ENCODE results near the gene DLEC1.
"Not testable (repeated sequence)": the region's sequence is repeated elsewhere in the genome, so short reads cannot be mapped to it uniquely, and the experiment has no call there.

The DLEC1 gene

DNA sequence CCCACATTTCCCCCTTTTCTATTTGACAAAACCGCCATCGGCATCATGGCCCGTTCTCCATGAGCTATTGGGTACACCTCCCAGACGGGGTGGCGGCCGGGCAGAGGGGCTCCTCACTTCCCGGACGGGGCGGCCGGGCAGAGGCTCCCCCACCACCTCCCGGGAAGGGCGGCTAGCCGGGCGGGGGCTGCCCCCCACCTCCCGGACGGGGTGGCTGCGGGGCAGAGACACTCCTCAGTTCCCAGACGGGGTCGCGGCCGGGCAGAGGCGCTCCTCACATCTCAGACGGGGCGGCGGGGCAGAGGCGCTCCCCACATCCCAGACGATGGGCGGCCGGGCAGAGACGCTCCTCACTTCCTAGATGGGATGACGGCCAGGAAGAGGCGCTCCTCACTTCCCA lies 25.4 kb downstream of the DLEC1 start:
- H3K4me1 ChIP-seq (ENCODE audit: control insufficient read depth in 2 of 2, insufficient read depth in 1 of 2, low read depth in 1 of 2, low read length in 2 of 2); H3K14ac ChIP-seq (ENCODE audit: low read length); H3K79me1 ChIP-seq (ENCODE audit: low read depth, low read length); H3K27ac ChIP-seq (replicated peaks; ENCODE audit: low read length); H2AFZ ChIP-seq (ENCODE audit: low read length); H3K9me3 ChIP-seq (replicated peaks in 1 of 2; ENCODE audit: control insufficient read depth in 2 of 2, insufficient read depth in 1 of 2, low read depth in 1 of 2, low read length in 2 of 2); H3K4ac ChIP-seq (ENCODE audit: low read length); H2AK5ac ChIP-seq (ENCODE audit: low read depth, low read length); H2BK15ac ChIP-seq (ENCODE audit: low read length); H4K8ac ChIP-seq (ENCODE audit: low read depth, low read length); H2BK5ac ChIP-seq (ENCODE audit: low read length); H3K23ac ChIP-seq (ENCODE audit: low read depth, low read length, poor library complexity); DNase-seq (ENCODE audit: low spot score); H3K4me3 ChIP-seq (ENCODE audit: low read length in 2 of 2); H3K4me2 ChIP-seq (ENCODE audit: insufficient read depth, low read length, poor library complexity, severe bottlenecking); H2BK12ac ChIP-seq (ENCODE audit: low read length); H4K91ac ChIP-seq (ENCODE audit: low read depth, low read length, poor library complexity); H3K9ac ChIP-seq (ENCODE audit: low read depth, low read length, poor library complexity); H3K18ac ChIP-seq (ENCODE audit: low read length); H3K36me3 ChIP-seq (replicated peaks in 1 of 2; ENCODE audit: control insufficient read depth in 2 of 2, insufficient read depth in 2 of 2, low read length in 2 of 2); H2BK120ac ChIP-seq (ENCODE audit: low read depth, low read length): not testable (repeated sequence)
- no CpG with 5 or more reads among the region's 32 CpGs for WGBS, 2 donors (ENCODE audit: extremely low coverage in 2 of 2, insufficient read length in 2 of 2, insufficient replicate concordance in 1 of 2)
- H3K27me3 ChIP-seq (ENCODE audit: control insufficient read depth in 3 of 3, insufficient read depth in 3 of 3, low read depth in 1 of 3, low read length in 3 of 3) = peaks cover 0 to 13% (median 0%) of the 10 kb centered on the region in 3 experiments

DNA sequence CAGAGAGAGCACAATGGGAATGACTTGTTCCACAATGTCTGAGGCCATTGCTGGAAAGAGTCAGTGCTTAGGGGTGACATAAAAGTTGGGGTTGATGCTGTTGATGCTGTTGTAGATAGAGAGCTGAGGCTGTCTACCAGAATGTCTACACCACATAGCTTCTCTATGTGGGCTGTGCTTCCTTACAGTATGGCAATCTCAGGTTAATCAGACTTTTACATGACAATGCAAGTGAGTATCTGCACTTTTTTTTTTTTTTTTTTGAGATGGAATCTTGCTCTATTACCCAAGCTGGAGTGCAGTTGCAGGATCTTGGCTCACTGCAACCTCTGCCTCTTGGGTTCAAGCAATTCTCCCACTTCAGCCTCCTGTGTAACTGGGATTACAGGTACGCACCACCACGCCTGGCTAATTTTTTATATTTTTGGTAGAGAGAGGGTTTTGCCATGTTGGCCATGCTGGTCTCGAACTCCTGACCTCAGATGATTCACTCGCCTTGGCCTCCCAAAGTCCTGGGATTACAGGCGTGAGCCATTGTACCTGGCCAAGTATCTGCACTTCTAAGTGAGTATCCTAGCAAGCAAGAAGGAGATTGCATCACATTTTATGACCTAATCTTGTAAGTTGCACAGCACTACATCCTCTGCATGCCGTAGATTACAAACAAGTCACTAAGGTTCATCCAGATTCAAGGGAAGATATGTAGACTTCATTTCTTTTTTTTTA lies 28.7 kb downstream of the DLEC1 start:
- Histone ChIP-seq H3K23ac (ENCODE audit: low read depth, low read length, poor library complexity) (no peak overlapping the region), H2BK120ac (ENCODE audit: low read depth, low read length) (no peak overlapping the region), H3K4me1 (ENCODE audit: control insufficient read depth in 2 of 2, insufficient read depth in 1 of 2, low read depth in 1 of 2, low read length in 2 of 2) (peaks cover 0 to 1% of the 10 kb centered on the region in 2 donors), H3K9me3 (replicated peaks in 1 of 2; ENCODE audit: control insufficient read depth in 2 of 2, insufficient read depth in 1 of 2, low read depth in 1 of 2, low read length in 2 of 2) (peaks cover 0 to 2% of the 10 kb centered on the region in 2 donors), H3K14ac (ENCODE audit: low read length) (no peak overlapping the region), H3K4me3 (ENCODE audit: low read length in 2 of 2) (no peak overlapping the region), H2AFZ (ENCODE audit: low read length) (no peak overlapping the region), H3K18ac (ENCODE audit: low read length) (no peak overlapping the region), H4K8ac (ENCODE audit: low read depth, low read length) (no peak overlapping the region), H3K27ac (replicated peaks; ENCODE audit: low read length) (no peak overlapping the region), H2BK15ac (ENCODE audit: low read length) (no peak overlapping the region), H2AK5ac (ENCODE audit: low read depth, low read length) (no peak overlapping the region), H3K36me3 (replicated peaks in 1 of 2; ENCODE audit: control insufficient read depth in 2 of 2, insufficient read depth in 2 of 2, low read length in 2 of 2) (no peaks in the 10 kb centered on the region), H3K27me3 (ENCODE audit: control insufficient read depth in 3 of 3, insufficient read depth in 3 of 3, low read depth in 1 of 3, low read length in 3 of 3) (peaks cover 0 to 15% (median 0%) of the 10 kb centered on the region in 3 experiments), H2BK5ac (ENCODE audit: low read length) (no peak overlapping the region), H4K91ac (ENCODE audit: low read depth, low read length, poor library complexity) (no peak overlapping the region), H3K4me2 (ENCODE audit: insufficient read depth, low read length, poor library complexity, severe bottlenecking) (no peak overlapping the region), H3K9ac (ENCODE audit: low read depth, low read length, poor library complexity) (no peak overlapping the region), H3K79me1 (ENCODE audit: low read depth, low read length) (no peaks in the 10 kb centered on the region), H2BK12ac (ENCODE audit: low read length) (no peak overlapping the region), H3K4ac (ENCODE audit: low read length) (no peak overlapping the region)
- DNase-seq (ENCODE audit: low spot score) = no peak
- no CpG with 5 or more reads among the region's 6 CpGs for WGBS, 2 donors (ENCODE audit: extremely low coverage in 2 of 2, insufficient read length in 2 of 2, insufficient replicate concordance in 1 of 2)

DNA sequence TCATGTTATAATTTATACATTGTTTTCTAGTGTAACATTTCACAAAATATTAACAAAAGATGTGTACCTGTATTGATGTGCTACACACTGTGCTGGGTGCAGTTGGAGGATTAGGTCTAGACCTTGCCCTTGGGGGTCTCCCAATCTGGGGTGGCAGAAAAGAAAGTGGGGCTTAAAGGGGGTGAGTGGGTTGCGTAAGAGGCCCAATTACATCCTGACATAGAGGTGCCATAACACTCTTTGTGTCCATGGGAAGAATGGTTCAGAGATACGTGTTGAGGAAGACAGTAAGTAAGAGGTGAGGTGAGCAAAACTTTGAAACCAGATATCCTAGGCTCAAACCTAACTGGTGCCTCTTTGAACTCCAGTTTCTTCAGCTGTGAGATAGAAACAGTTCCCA lies 31.0 kb downstream of the DLEC1 start:
- WGBS, 2 donors (ENCODE audit: extremely low coverage in 2 of 2, insufficient read length in 2 of 2, insufficient replicate concordance in 1 of 2) = no CpG with 5 or more reads among the region's 2 CpGs

GRCh38 chr3:38077073-38077472 lies 38.1 kb downstream of the DLEC1 start:
- not testable (repeated sequence) for H3K4me1 ChIP-seq (ENCODE audit: control insufficient read depth in 2 of 2, insufficient read depth in 1 of 2, low read depth in 1 of 2, low read length in 2 of 2); H3K18ac ChIP-seq (ENCODE audit: low read length); H3K27me3 ChIP-seq (ENCODE audit: control insufficient read depth in 3 of 3, insufficient read depth in 3 of 3, low read depth in 1 of 3, low read length in 3 of 3); H3K4ac ChIP-seq (ENCODE audit: low read length); H3K9me3 ChIP-seq (replicated peaks in 1 of 2; ENCODE audit: control insufficient read depth in 2 of 2, insufficient read depth in 1 of 2, low read depth in 1 of 2, low read length in 2 of 2); H3K4me2 ChIP-seq (ENCODE audit: insufficient read depth, low read length, poor library complexity, severe bottlenecking); DNase-seq (ENCODE audit: low spot score); H2AFZ ChIP-seq (ENCODE audit: low read length); H2BK12ac ChIP-seq (ENCODE audit: low read length); H3K36me3 ChIP-seq (replicated peaks in 1 of 2; ENCODE audit: control insufficient read depth in 2 of 2, insufficient read depth in 2 of 2, low read length in 2 of 2); H2BK5ac ChIP-seq (ENCODE audit: low read length); H2BK15ac ChIP-seq (ENCODE audit: low read length); H2AK5ac ChIP-seq (ENCODE audit: low read depth, low read length); H3K4me3 ChIP-seq (ENCODE audit: low read length in 2 of 2); H3K14ac ChIP-seq (ENCODE audit: low read length); H3K9ac ChIP-seq (ENCODE audit: low read depth, low read length, poor library complexity); H3K79me1 ChIP-seq (ENCODE audit: low read depth, low read length); H3K27ac ChIP-seq (replicated peaks; ENCODE audit: low read length); H3K23ac ChIP-seq (ENCODE audit: low read depth, low read length, poor library complexity); H2BK120ac ChIP-seq (ENCODE audit: low read depth, low read length); H4K8ac ChIP-seq (ENCODE audit: low read depth, low read length); H4K91ac ChIP-seq (ENCODE audit: low read depth, low read length, poor library complexity)
- WGBS, 2 donors (ENCODE audit: extremely low coverage in 2 of 2, insufficient read length in 2 of 2, insufficient replicate concordance in 1 of 2) = no CpG with 5 or more reads among the region's 3 CpGs

More for the DNA sequence above, 31.0 kb downstream of the DLEC1 start:
- H2BK15ac ChIP-seq (ENCODE audit: low read length) = no peak overlapping the region
- H3K14ac ChIP-seq (ENCODE audit: low read length) = no peak overlapping the region
- no peak overlapping the region for H3K4me3 ChIP-seq (ENCODE audit: low read length in 2 of 2)
- peaks cover 0 to 2% of the 10 kb centered on the region in 2 donors for H3K9me3 ChIP-seq (replicated peaks in 1 of 2; ENCODE audit: control insufficient read depth in 2 of 2, insufficient read depth in 1 of 2, low read depth in 1 of 2, low read length in 2 of 2)
- H3K4me1 ChIP-seq (ENCODE audit: control insufficient read depth in 2 of 2, insufficient read depth in 1 of 2, low read depth in 1 of 2, low read length in 2 of 2) = peaks cover 0 to 1% of the 10 kb centered on the region in 2 donors
- DNase-seq (ENCODE audit: low spot score) = no peak
- no peak overlapping the region for H2AFZ ChIP-seq (ENCODE audit: low read length)
- H3K4ac ChIP-seq (ENCODE audit: low read length) = no peak overlapping the region
- H3K27ac ChIP-seq (replicated peaks; ENCODE audit: low read length) = no peak overlapping the region
- no peak overlapping the region for H4K91ac ChIP-seq (ENCODE audit: low read depth, low read length, poor library complexity)
- H2AK5ac ChIP-seq (ENCODE audit: low read depth, low read length) = no peak overlapping the region
- no peaks in the 10 kb centered on the region for H3K79me1 ChIP-seq (ENCODE audit: low read depth, low read length)
- H3K23ac ChIP-seq (ENCODE audit: low read depth, low read length, poor library complexity) = no peak overlapping the region
- H3K36me3 ChIP-seq (replicated peaks in 1 of 2; ENCODE audit: control insufficient read depth in 2 of 2, insufficient read depth in 2 of 2, low read length in 2 of 2) = no peaks in the 10 kb centered on the region
- H2BK5ac ChIP-seq (ENCODE audit: low read length) = no peak overlapping the region
- H3K4me2 ChIP-seq (ENCODE audit: insufficient read depth, low read length, poor library complexity, severe bottlenecking) = no peak overlapping the region
- H2BK12ac ChIP-seq (ENCODE audit: low read length) = no peak overlapping the region
- peaks cover 0 to 15% (median 0%) of the 10 kb centered on the region in 3 experiments for H3K27me3 ChIP-seq (ENCODE audit: control insufficient read depth in 3 of 3, insufficient read depth in 3 of 3, low read depth in 1 of 3, low read length in 3 of 3)
- H3K18ac ChIP-seq (ENCODE audit: low read length) = no peak overlapping the region
- H2BK120ac ChIP-seq (ENCODE audit: low read depth, low read length) = no peak overlapping the region
- H4K8ac ChIP-seq (ENCODE audit: low read depth, low read length) = no peak overlapping the region
- no peak overlapping the region for H3K9ac ChIP-seq (ENCODE audit: low read depth, low read length, poor library complexity)

Measured in neuronal stem cell (in vitro differentiated cells).